Activated CD4-positive, alpha-beta T cell treated with anti-CD3 and anti-CD28 coated beads for 1 hour (primary cell): ENCODE measurements around the gene CNGA4.
"Not testable (repeated sequence)": the region's sequence is repeated elsewhere in the genome, so short reads cannot be mapped to it uniquely, and the experiment has no call there.

ENCODE experiments used
- DNase-seq: peaks from one replicate; pipeline ENCODE4 v3.0.0-alpha.2; 2020

Gene CNGA4

GRCh38 chr11:6225896-6226295, 13.0 kb upstream of the CNGA4 start:
- DNase-seq: no peak

GRCh38 chr11:6228520-6228919, 10.4 kb upstream of the CNGA4 start:
- DNase-seq: no peak

GRCh38 chr11:6229911-6230310, 9.0 kb upstream of the CNGA4 start:
- no peak for DNase-seq

- DNase-seq: no peak
These were observed 6.0 kb upstream of the CNGA4 start for GRCh38 chr11:6232899-6233298.

GRCh38 chr11:6233984-6234386, 4.9 kb upstream of the CNGA4 start:
- DNase-seq: no peak

- DNase-seq: peak; percentile 99
These were observed 4.3 kb upstream of the CNGA4 start, which contains the start of gene FHIP1B for GRCh38 chr11:6234387-6235107. FHIP1B (minus strand) TSS chr11:6234636; CDS start chr11:6224516, 10,120 bp downstream.

GRCh38 chr11:6237266-6237665, 1.6 kb upstream of the CNGA4 start:
- DNase-seq: no peak

- DNase-seq: no peak
These were observed 1.1 kb upstream of the CNGA4 start for GRCh38 chr11:6237761-6238302.

- DNase-seq: no peak
These were observed 1.2 kb downstream of the CNGA4 start for GRCh38 chr11:6240139-6240538.

GRCh38 chr11:6240781-6241180, 1.9 kb downstream of the CNGA4 start:
- DNase-seq: no peak

- DNase-seq: no peak
These were observed 2.4 kb downstream of the CNGA4 start for GRCh38 chr11:6241316-6241715.

- no peak for DNase-seq
These were observed 6.6 kb downstream of the CNGA4 start for GRCh38 chr11:6245536-6245935.

GRCh38 chr11:6248248-6248647, 9.4 kb downstream of the CNGA4 start:
- DNase-seq: no peak

GRCh38 chr11:6248897-6249296, 10.0 kb downstream of the CNGA4 start:
- not testable (repeated sequence) for DNase-seq

GRCh38 chr11:6249770-6250555, 11.1 kb downstream of the CNGA4 start:
- DNase-seq: no peak

GRCh38 chr11:6251120-6251733, 12.3 kb downstream of the CNGA4 start:
- no peak for DNase-seq

- DNase-seq: no peak
These were observed 13.1 kb downstream of the CNGA4 start for GRCh38 chr11:6251990-6252473.

GRCh38 chr11:6253197-6253596, 14.3 kb downstream of the CNGA4 start:
- no peak for DNase-seq

- DNase-seq: no peak
These were observed 19.3 kb downstream of the CNGA4 start for GRCh38 chr11:6258141-6258540.

GRCh38 chr11:6258571-6259081, 19.7 kb downstream of the CNGA4 start:
- no peak for DNase-seq

- no peak for DNase-seq
These were observed 21.4 kb downstream of the CNGA4 start for GRCh38 chr11:6260207-6260726.

GRCh38 chr11:6263662-6264061, 24.8 kb downstream of the CNGA4 start:
- no peak for DNase-seq

- DNase-seq: no peak
These were observed 29.9 kb downstream of the CNGA4 start for GRCh38 chr11:6268820-6269219.
